HEK293 (cell line): ENCODE data around the gene CACNA1B.
A peak's percentile ranks its signal among the peaks of the same experiment; 100 is the strongest.

Experiments used
- CTCF ChIA-PET: fragments of 350-600 bp; formaldehyde crosslinking; extraction: SDS; loops from one replicate; lab custom pipeline; 2021; ENCODE audit warnings: antibody characterized with exemption; lab: Yijun Ruan, JAX
- POLR2A ChIA-PET: fragments of 300-600 bp; formaldehyde crosslinking; extraction: SDS; loops from one replicate; lab custom pipeline; 2020; ENCODE audit warnings: antibody characterized with exemption, inconsistent platforms; lab: Yijun Ruan, JAX
- H3K27ac ChIP-seq: fragments of 200-500 bp; sonication (Bioruptor generic); 2 replicates; pipeline ENCODE4 v1.5.1; 2014; ENCODE audit warnings: low read depth, low read length, control low read depth, inconsistent platforms; ENCODE audit errors: extremely low read depth
- H3K36me3 ChIP-seq, 2 experiments: fragments of 200-500 bp in 1 of 2; sonication (Bioruptor generic) in 1 of 2; 1 replicate in 1 of 2; 2 replicates in 1 of 2; pipeline ENCODE4 v1.5.1; 2014 to 2017; ENCODE audit warnings: inconsistent platforms in 2 of 2, low read length in 2 of 2; ENCODE audit not compliant: control insufficient read depth in 2 of 2, insufficient read depth in 1 of 2
- H3K4me1 ChIP-seq: fragments of 200-500 bp; sonication (Bioruptor generic); 2 replicates; pipeline ENCODE4 v1.5.1; 2014; ENCODE audit warnings: mild to moderate bottlenecking, low read length, inconsistent platforms; ENCODE audit not compliant: control insufficient read depth, insufficient read depth
- H3K4me3 ChIP-seq: 2 replicates; pipeline ENCODE4 v1.5.1; 2011; ENCODE audit warnings: low read depth, mild to moderate bottlenecking, control low read depth, low read length, moderate library complexity
- H3K9me3 ChIP-seq: fragments of 200-500 bp; sonication (Bioruptor generic); 2 replicates; pipeline ENCODE4 v1.5.1; 2014; ENCODE audit warnings: low read depth, low read length, inconsistent platforms; ENCODE audit not compliant: control insufficient read depth, insufficient read depth
- GFI1B ChIP-seq: fragments of 450-650 bp; formaldehyde crosslinking; IDR thresholded peaks from 2 replicates; pipeline ENCODE4 v1.5.1; 2016; ENCODE audit warnings: missing biosample characterization, missing genetic modification characterization
- OVOL3 ChIP-seq: fragments of 450-650 bp; formaldehyde crosslinking; IDR thresholded peaks from 2 replicates; pipeline ENCODE4 v1.5.1; 2016; ENCODE audit warnings: missing biosample characterization, missing genetic modification characterization
- WT1 ChIP-seq: fragments of 450-650 bp; formaldehyde crosslinking; IDR thresholded peaks from 2 replicates; pipeline ENCODE4 v1.5.1; 2016; ENCODE audit warnings: missing biosample characterization, missing genetic modification characterization
- ZBTB26 ChIP-seq: fragments of 450-650 bp; formaldehyde crosslinking; optimal IDR thresholded peaks from 2 replicates; pipeline ENCODE3; 2016; ENCODE audit warnings: missing biosample characterization, mild to moderate bottlenecking, missing genetic modification characterization
- ZNF26 ChIP-seq: fragments of 450-650 bp; formaldehyde crosslinking; IDR thresholded peaks from 2 replicates; pipeline ENCODE4 v1.5.1; 2016; ENCODE audit warnings: missing biosample characterization, missing genetic modification characterization
- ZNF280D ChIP-seq: fragments of 450-650 bp; formaldehyde crosslinking; IDR thresholded peaks from 2 replicates; pipeline ENCODE4 v1.5.1; 2016; ENCODE audit warnings: missing biosample characterization, missing genetic modification characterization
- ZNF292 ChIP-seq: fragments of 450-650 bp; formaldehyde crosslinking; IDR thresholded peaks from 2 replicates; pipeline ENCODE4 v1.5.1; 2016; ENCODE audit warnings: low read depth, missing biosample characterization, missing genetic modification characterization, borderline replicate concordance
- ZNF302 ChIP-seq: fragments of 450-650 bp; formaldehyde crosslinking; IDR thresholded peaks from 2 replicates; pipeline ENCODE4 v1.5.1; 2016; ENCODE audit warnings: missing biosample characterization, missing genetic modification characterization, low read depth
- ZNF391 ChIP-seq: fragments of 450-650 bp; formaldehyde crosslinking; IDR thresholded peaks from 2 replicates; pipeline ENCODE4 v1.5.1; 2016; ENCODE audit warnings: low read depth, missing biosample characterization, missing genetic modification characterization, borderline replicate concordance
- ZNF501 ChIP-seq: fragments of 450-650 bp; formaldehyde crosslinking; IDR thresholded peaks from 2 replicates; pipeline ENCODE4 v1.5.1; 2016; ENCODE audit warnings: missing biosample characterization, missing genetic modification characterization
- ZNF529 ChIP-seq: fragments of 450-650 bp; formaldehyde crosslinking; IDR thresholded peaks from 2 replicates; pipeline ENCODE4 v1.5.1; 2017; ENCODE audit warnings: missing genetic modification characterization, missing biosample characterization; ENCODE audit not compliant: insufficient replicate concordance
- ZNF600 ChIP-seq: fragments of 450-650 bp; formaldehyde crosslinking; IDR thresholded peaks from 2 replicates; pipeline ENCODE4 v1.5.1; 2016; ENCODE audit warnings: missing biosample characterization, missing genetic modification characterization
- TF ChIP-seq, protein P1 (sequence below): fragments of 450-650 bp; formaldehyde crosslinking; IDR thresholded peaks from 2 replicates; pipeline ENCODE4 v1.5.1; 2016; ENCODE audit warnings: missing biosample characterization, missing genetic modification characterization, borderline replicate concordance
- TF ChIP-seq, protein P2 (sequence below): fragments of 450-650 bp; formaldehyde crosslinking; IDR thresholded peaks from 2 replicates; pipeline ENCODE4 v1.5.1; 2016; ENCODE audit warnings: missing biosample characterization, missing genetic modification characterization
- TF ChIP-seq, protein P3 (sequence below): fragments of 450-650 bp; formaldehyde crosslinking; conservative IDR thresholded peaks from 2 replicates; pipeline ENCODE4 v1.5.1; 2016; ENCODE audit warnings: low read depth, missing biosample characterization, missing genetic modification characterization
- TF ChIP-seq, protein P4 (sequence below): IDR thresholded peaks from 2 replicates; pipeline ENCODE4 v1.6.1; 2011; ENCODE audit warnings: mild to moderate bottlenecking, low read depth, low read length, borderline replicate concordance

Gene CACNA1B

DNA sequence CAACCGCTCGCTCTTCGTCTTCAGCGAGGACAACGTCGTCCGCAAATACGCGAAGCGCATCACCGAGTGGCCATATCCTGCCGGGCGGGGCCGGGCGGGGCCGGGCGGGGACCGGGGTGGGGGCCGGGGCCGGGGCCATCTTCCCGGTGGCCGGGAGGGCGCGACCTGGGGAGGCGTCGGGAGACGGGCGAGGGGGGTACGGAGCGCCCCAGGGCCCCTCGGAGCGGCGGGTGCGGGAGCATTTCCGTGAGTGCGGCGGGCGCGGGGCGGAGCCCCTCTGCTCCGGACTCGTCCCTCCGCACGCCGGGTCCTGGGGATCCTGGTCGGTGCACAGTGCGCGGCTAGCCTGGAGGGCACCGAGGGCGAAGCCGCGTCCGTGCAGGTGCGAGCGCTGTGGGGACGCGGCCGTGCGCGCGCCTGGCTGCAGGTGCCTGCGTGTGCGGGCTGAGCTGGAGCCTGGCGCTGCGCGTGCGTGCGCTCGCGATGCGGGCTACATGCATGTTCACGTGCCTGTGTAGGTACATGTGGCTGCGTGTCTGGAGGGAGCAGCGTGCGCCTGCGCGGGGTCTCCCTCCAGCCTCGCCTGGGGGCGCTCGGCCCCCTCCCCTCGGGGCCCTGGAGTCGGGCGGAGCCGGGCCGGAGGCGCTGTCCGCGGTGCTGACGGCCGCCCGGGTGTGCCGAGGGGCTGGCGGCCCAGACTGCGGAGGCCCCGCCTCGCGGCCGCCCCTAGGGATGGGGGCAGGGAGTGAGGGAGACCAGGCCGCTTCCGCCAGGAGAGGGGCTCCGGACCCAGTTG is 762 bp downstream of the CACNA1B start:
- Histone ChIP-seq H3K4me1 (no peaks in the 10 kb centered on the region), H3K4me3 (peak overlapping the region; percentile 28), H3K36me3 (no peaks in the 10 kb centered on the region), H3K9me3 (no peaks in the 10 kb centered on the region), H3K27ac (no peak overlapping the region)
- POLR2A ChIA-PET = no interaction called here
- CTCF ChIA-PET = no interaction called here
- TF ChIP-seq, protein P1, sequence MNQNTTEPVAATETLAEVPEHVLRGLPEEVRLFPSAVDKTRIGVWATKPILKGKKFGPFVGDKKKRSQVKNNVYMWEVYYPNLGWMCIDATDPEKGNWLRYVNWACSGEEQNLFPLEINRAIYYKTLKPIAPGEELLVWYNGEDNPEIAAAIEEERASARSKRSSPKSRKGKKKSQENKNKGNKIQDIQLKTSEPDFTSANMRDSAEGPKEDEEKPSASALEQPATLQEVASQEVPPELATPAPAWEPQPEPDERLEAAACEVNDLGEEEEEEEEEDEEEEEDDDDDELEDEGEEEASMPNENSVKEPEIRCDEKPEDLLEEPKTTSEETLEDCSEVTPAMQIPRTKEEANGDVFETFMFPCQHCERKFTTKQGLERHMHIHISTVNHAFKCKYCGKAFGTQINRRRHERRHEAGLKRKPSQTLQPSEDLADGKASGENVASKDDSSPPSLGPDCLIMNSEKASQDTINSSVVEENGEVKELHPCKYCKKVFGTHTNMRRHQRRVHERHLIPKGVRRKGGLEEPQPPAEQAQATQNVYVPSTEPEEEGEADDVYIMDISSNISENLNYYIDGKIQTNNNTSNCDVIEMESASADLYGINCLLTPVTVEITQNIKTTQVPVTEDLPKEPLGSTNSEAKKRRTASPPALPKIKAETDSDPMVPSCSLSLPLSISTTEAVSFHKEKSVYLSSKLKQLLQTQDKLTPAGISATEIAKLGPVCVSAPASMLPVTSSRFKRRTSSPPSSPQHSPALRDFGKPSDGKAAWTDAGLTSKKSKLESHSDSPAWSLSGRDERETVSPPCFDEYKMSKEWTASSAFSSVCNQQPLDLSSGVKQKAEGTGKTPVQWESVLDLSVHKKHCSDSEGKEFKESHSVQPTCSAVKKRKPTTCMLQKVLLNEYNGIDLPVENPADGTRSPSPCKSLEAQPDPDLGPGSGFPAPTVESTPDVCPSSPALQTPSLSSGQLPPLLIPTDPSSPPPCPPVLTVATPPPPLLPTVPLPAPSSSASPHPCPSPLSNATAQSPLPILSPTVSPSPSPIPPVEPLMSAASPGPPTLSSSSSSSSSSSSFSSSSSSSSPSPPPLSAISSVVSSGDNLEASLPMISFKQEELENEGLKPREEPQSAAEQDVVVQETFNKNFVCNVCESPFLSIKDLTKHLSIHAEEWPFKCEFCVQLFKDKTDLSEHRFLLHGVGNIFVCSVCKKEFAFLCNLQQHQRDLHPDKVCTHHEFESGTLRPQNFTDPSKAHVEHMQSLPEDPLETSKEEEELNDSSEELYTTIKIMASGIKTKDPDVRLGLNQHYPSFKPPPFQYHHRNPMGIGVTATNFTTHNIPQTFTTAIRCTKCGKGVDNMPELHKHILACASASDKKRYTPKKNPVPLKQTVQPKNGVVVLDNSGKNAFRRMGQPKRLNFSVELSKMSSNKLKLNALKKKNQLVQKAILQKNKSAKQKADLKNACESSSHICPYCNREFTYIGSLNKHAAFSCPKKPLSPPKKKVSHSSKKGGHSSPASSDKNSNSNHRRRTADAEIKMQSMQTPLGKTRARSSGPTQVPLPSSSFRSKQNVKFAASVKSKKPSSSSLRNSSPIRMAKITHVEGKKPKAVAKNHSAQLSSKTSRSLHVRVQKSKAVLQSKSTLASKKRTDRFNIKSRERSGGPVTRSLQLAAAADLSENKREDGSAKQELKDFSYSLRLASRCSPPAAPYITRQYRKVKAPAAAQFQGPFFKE (tag by site-specific recombination) = no peak
- TF ChIP-seq ZNF391 (no peak), WT1 (tag by site-specific recombination) (no peak), ZNF302 (tag by site-specific recombination) (no peak), ZNF501 (tag by site-specific recombination) (no peak), ZNF280D (tag by site-specific recombination) (no peak), ZNF26 (tag by site-specific recombination) (no peak), ZNF292 (tag by site-specific recombination) (no peak), ZNF600 (tag by site-specific recombination) (no peak), OVOL3 (tag by site-specific recombination) (no peak), ZBTB26 (tag by site-specific recombination) (peak; percentile 90), GFI1B (tag by site-specific recombination) (no peak), ZNF529 (tag by site-specific recombination) (no peak)
- TF ChIP-seq, protein P2, sequence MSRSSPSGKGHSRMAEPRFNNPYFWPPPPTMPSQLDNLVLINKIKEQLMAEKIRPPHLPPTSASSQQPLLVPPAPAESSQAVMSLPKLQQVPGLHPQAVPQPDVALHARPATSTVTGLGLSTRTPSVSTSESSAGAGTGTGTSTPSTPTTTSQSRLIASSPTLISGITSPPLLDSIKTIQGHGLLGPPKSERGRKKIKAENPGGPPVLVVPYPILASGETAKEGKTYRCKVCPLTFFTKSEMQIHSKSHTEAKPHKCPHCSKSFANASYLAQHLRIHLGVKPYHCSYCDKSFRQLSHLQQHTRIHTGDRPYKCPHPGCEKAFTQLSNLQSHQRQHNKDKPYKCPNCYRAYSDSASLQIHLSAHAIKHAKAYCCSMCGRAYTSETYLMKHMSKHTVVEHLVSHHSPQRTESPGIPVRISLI (tag by site-specific recombination) = no peak
- TF ChIP-seq, protein P3, sequence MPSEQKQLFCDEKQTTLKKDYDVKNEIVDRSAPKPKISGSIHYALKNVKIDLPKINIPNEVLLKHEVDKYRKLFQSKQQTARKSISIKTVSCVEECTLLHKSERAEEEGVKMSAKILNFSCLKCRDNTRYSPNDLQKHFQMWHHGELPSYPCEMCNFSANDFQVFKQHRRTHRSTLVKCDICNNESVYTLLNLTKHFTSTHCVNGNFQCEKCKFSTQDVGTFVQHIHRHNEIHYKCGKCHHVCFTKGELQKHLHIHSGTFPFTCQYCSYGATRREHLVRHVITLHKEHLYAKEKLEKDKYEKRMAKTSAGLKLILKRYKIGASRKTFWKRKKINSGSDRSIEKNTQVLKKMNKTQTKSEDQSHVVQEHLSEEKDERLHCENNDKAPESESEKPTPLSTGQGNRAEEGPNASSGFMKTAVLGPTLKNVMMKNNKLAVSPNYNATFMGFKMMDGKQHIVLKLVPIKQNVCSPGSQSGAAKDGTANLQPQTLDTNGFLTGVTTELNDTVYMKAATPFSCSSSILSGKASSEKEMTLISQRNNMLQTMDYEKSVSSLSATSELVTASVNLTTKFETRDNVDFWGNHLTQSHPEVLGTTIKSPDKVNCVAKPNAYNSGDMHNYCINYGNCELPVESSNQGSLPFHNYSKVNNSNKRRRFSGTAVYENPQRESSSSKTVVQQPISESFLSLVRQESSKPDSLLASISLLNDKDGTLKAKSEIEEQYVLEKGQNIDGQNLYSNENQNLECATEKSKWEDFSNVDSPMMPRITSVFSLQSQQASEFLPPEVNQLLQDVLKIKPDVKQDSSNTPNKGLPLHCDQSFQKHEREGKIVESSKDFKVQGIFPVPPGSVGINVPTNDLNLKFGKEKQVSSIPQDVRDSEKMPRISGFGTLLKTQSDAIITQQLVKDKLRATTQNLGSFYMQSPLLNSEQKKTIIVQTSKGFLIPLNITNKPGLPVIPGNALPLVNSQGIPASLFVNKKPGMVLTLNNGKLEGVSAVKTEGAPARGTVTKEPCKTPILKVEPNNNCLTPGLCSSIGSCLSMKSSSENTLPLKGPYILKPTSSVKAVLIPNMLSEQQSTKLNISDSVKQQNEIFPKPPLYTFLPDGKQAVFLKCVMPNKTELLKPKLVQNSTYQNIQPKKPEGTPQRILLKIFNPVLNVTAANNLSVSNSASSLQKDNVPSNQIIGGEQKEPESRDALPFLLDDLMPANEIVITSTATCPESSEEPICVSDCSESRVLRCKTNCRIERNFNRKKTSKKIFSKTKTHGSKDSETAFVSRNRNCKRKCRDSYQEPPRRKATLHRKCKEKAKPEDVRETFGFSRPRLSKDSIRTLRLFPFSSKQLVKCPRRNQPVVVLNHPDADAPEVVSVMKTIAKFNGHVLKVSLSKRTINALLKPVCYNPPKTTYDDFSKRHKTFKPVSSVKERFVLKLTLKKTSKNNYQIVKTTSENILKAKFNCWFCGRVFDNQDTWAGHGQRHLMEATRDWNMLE (tag by site-specific recombination) = no peak
- TF ChIP-seq, protein P4, sequence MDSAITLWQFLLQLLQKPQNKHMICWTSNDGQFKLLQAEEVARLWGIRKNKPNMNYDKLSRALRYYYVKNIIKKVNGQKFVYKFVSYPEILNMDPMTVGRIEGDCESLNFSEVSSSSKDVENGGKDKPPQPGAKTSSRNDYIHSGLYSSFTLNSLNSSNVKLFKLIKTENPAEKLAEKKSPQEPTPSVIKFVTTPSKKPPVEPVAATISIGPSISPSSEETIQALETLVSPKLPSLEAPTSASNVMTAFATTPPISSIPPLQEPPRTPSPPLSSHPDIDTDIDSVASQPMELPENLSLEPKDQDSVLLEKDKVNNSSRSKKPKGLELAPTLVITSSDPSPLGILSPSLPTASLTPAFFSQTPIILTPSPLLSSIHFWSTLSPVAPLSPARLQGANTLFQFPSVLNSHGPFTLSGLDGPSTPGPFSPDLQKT = no peak
